GM18505 (cell line): ENCODE measurements around the gene KRTAP19-4.

Experiments used
- ATAC-seq: cut with Tn5 transposase; IDR thresholded peaks from one replicate; pipeline ENCODE4 v1.9.1; 2021; ENCODE audit not compliant: unreplicated experiment
- POLR2A ChIP-seq: IDR thresholded peaks from 4 replicates; pipeline ENCODE4 v1.6.1; 2011; ENCODE audit warnings: borderline replicate concordance; ENCODE audit not compliant: insufficient read depth, insufficient read length; ENCODE audit errors: extremely low read depth

Gene KRTAP19-4

GRCh38 chr21:30468900-30469714 lies 27.9 kb downstream of the KRTAP19-4 start:
- ATAC-seq: no peak
- no peak for TF ChIP-seq POLR2A

- no peak for ATAC-seq
- TF ChIP-seq POLR2A: no peak
These were observed 33.3 kb downstream of the KRTAP19-4 start for GRCh38 chr21:30463713-30464112.

- TF ChIP-seq POLR2A: no peak
- no peak for ATAC-seq
These were observed 48.5 kb downstream of the KRTAP19-4 start for GRCh38 chr21:30448514-30448913.

- no peak for ATAC-seq
- no peak for TF ChIP-seq POLR2A
These were observed 49.9 kb downstream of the KRTAP19-4 start for GRCh38 chr21:30447056-30447455.
